Hepatocyte (in vitro differentiated cells): Measurements from ENCODE around the gene CLCA4. TPM values are rescaled to one million over a fixed set of nuclear protein-coding genes. Genes with fewer than 3 reads are reported as not detected.
A peak's percentile ranks its signal among the peaks of the same experiment; 100 is the strongest.

Experiments used
- DNase-seq: peaks from one replicate; pipeline ENCODE4 v3.0.0-alpha.2; 2016; ENCODE audit warnings: low spot score
- H2AFZ ChIP-seq: fragments of 200-600 bp; sonication (generic); 2 replicates; pipeline ENCODE4 v1.6.0; 2016; ENCODE audit warnings: antibody characterized with exemption, mild to moderate bottlenecking
- H3K27ac ChIP-seq: fragments of 200-600 bp; sonication (generic); 2 replicates; pipeline ENCODE4 v1.5.1; 2016; ENCODE audit warnings: mild to moderate bottlenecking
- H3K27me3 ChIP-seq: fragments of 200-600 bp; sonication (generic); 2 replicates; pipeline ENCODE4 v1.6.1; 2016
- H3K36me3 ChIP-seq: fragments of 200-600 bp; sonication (generic); replicated peaks from 2 replicates; pipeline ENCODE4 v1.5.1; 2016; ENCODE audit warnings: low read depth; ENCODE audit not compliant: insufficient read depth
- H3K4me1 ChIP-seq: fragments of 200-600 bp; sonication (generic); 2 replicates; pipeline ENCODE4 v1.5.1; 2016; ENCODE audit warnings: mild to moderate bottlenecking, moderate library complexity; ENCODE audit not compliant: insufficient read depth
- H3K4me2 ChIP-seq: fragments of 200-600 bp; sonication (generic); 2 replicates; pipeline ENCODE4 v1.6.0; 2016
- H3K4me3 ChIP-seq: fragments of 200-600 bp; sonication (generic); 2 replicates; pipeline ENCODE4 v1.5.1; 2016; ENCODE audit warnings: mild to moderate bottlenecking
- H3K79me2 ChIP-seq: fragments of 200-600 bp; sonication (generic); 2 replicates; pipeline ENCODE4 v1.6.0; 2017; ENCODE audit warnings: mild to moderate bottlenecking
- H3K9me2 ChIP-seq: fragments of 200-600 bp; sonication (generic); replicated peaks from 2 replicates; pipeline ENCODE4 v1.6.0; 2017; ENCODE audit warnings: mild to moderate bottlenecking; ENCODE audit not compliant: insufficient read depth
- H3K9me3 ChIP-seq: fragments of 200-600 bp; sonication (generic); 2 replicates; pipeline ENCODE4 v1.5.1; 2016; ENCODE audit warnings: low read depth, mild to moderate bottlenecking
- H4K20me1 ChIP-seq: fragments of 200-600 bp; sonication (generic); 2 replicates; pipeline ENCODE4 v1.6.0; 2016; ENCODE audit warnings: mild to moderate bottlenecking; ENCODE audit not compliant: insufficient read depth, poor library complexity, severe bottlenecking
- CTCF ChIP-seq: fragments of 200-600 bp; sonication (generic); IDR thresholded peaks from 2 replicates; pipeline ENCODE4 v1.5.1; 2016; ENCODE audit warnings: antibody characterized with exemption, mild to moderate bottlenecking; ENCODE audit not compliant: poor library complexity
- EZH2 ChIP-seq: fragments of 200-600 bp; sonication (generic); IDR thresholded peaks from 2 replicates; pipeline ENCODE4 v1.6.1; 2016; ENCODE audit warnings: antibody characterized with exemption, mild to moderate bottlenecking, borderline replicate concordance
- EZH2phosphoT487 ChIP-seq: fragments of 200-600 bp; sonication (generic); IDR thresholded peaks from one replicate; pipeline ENCODE4 v1.6.1; 2018; ENCODE audit warnings: antibody characterized with exemption, mild to moderate bottlenecking, low read depth, moderate library complexity; ENCODE audit not compliant: unreplicated experiment, severe bottlenecking
- WGBS: methylation state at CpG from one replicate; pipeline ENCODE4 v1.1.6; 2016; ENCODE audit warnings: low lambda C conversion rate; ENCODE audit errors: missing lambda C conversion rate; 5-methylcytosine and 5-hydroxymethylcytosine counted together
- polyA plus RNA-seq: library from polyadenylated mRNA; unstranded; fragments of >200 nt; fragmentation: Nextera tagmentation; extraction: Ambion mirVana; gene quantifications from 2 replicates; pipeline ENCODE4 v1.2.1, GENCODE V29; 2016
- total RNA-seq: library from RNA; depleted of rRNA; stranded (reverse); fragments of >200 nt; gene quantifications from 2 replicates; pipeline ENCODE4 v1.2.3, GENCODE V29; 2014

CLCA4 gene
- total and polyA plus RNA-seq, 2 experiments from 2014 or later, result 0.07 to 0.22 TPM

- Histone ChIP-seq H4K20me1 (no peaks in the 10 kb centered on the region), H3K27me3 (no peaks in the 10 kb centered on the region), H3K9me2 (no peaks in the 10 kb centered on the region), H3K4me1 (no peaks in the 10 kb centered on the region), H3K9me3 (no peaks in the 10 kb centered on the region), H2AFZ (no peak overlapping the region), H3K4me2 (no peak overlapping the region), H3K27ac (no peak overlapping the region), H3K79me2 (no peaks in the 10 kb centered on the region), H3K4me3 (no peak overlapping the region), H3K36me3 (no peaks in the 10 kb centered on the region)
- WGBS, result 94% methylated on average over 2 of the region's 2 CpGs
- DNase-seq, result no peak
- TF ChIP-seq EZH2, result no peak
Measured at GRCh38 chr1:86573763-86574484, 27.0 kb downstream of the CLCA4 start.

GRCh38 chr1:86581231-86581630 lies 34.4 kb downstream of the CLCA4 start:
- peaks cover 8% of the 10 kb centered on the region for H3K4me1 ChIP-seq
- no peaks in the 10 kb centered on the region for H3K27me3 ChIP-seq
- H3K9me2 ChIP-seq, result no peaks in the 10 kb centered on the region
- H3K79me2 ChIP-seq, result no peaks in the 10 kb centered on the region
- no peaks in the 10 kb centered on the region for H4K20me1 ChIP-seq
- H3K9me3 ChIP-seq, result no peaks in the 10 kb centered on the region
- TF ChIP-seq EZH2phosphoT487, result no peak
- TF ChIP-seq CTCF, result no peak
- no peak for TF ChIP-seq EZH2
- WGBS, result 48% methylated on average over 1 of the region's 1 CpG
- DNase-seq, result peak; percentile 45
- no peak overlapping the region for H2AFZ ChIP-seq
- H3K4me3 ChIP-seq, result no peak overlapping the region
- H3K36me3 ChIP-seq, result no peaks in the 10 kb centered on the region
- H3K4me2 ChIP-seq, result no peak overlapping the region
- H3K27ac ChIP-seq, result peak overlapping the region; percentile 14

GRCh38 chr1:86582161-86582560 lies 35.3 kb downstream of the CLCA4 start:
- Histone ChIP-seq H4K20me1 (no peaks in the 10 kb centered on the region), H3K36me3 (no peaks in the 10 kb centered on the region), H2AFZ (no peak overlapping the region), H3K4me1 (peaks cover 8% of the 10 kb centered on the region), H3K4me3 (no peak overlapping the region), H3K79me2 (no peaks in the 10 kb centered on the region), H3K9me3 (no peaks in the 10 kb centered on the region), H3K4me2 (no peak overlapping the region), H3K9me2 (no peaks in the 10 kb centered on the region), H3K27me3 (no peaks in the 10 kb centered on the region), H3K27ac (peak overlapping the region; percentile 14)
- TF ChIP-seq CTCF (no peak), EZH2phosphoT487 (no peak), EZH2 (no peak)
- WGBS, result 92% methylated on average over 1 of the region's 1 CpG
- no peak for DNase-seq

- 100% methylated on average over 1 of the region's 1 CpG for WGBS
- no peaks in the 10 kb centered on the region for H3K9me2 ChIP-seq
- H4K20me1 ChIP-seq, result no peaks in the 10 kb centered on the region
- no peak for DNase-seq
- no peaks in the 10 kb centered on the region for H3K9me3 ChIP-seq
- no peak overlapping the region for H3K4me2 ChIP-seq
- H3K4me3 ChIP-seq, result no peak overlapping the region
- TF ChIP-seq CTCF (no peak), EZH2phosphoT487 (no peak), EZH2 (no peak)
- H3K27me3 ChIP-seq, result no peaks in the 10 kb centered on the region
- H3K4me1 ChIP-seq, result peaks cover 8% of the 10 kb centered on the region
- H3K79me2 ChIP-seq, result no peaks in the 10 kb centered on the region
- H2AFZ ChIP-seq, result no peak overlapping the region
- no peaks in the 10 kb centered on the region for H3K36me3 ChIP-seq
- no peak overlapping the region for H3K27ac ChIP-seq
Measured at GRCh38 chr1:86583032-86583431, 36.2 kb downstream of the CLCA4 start.
